HG03575 (cell line): ENCODE data around the gene JUP.

Experiments
- ATAC-seq: cut with Tn5 transposase; IDR thresholded peaks from one replicate; pipeline ENCODE4 v1.9.1; 2021; ENCODE audit not compliant: unreplicated experiment, insufficient number of reproducible peaks, low FRiP score; ENCODE audit errors: extremely low read depth

Gene JUP

DNA sequence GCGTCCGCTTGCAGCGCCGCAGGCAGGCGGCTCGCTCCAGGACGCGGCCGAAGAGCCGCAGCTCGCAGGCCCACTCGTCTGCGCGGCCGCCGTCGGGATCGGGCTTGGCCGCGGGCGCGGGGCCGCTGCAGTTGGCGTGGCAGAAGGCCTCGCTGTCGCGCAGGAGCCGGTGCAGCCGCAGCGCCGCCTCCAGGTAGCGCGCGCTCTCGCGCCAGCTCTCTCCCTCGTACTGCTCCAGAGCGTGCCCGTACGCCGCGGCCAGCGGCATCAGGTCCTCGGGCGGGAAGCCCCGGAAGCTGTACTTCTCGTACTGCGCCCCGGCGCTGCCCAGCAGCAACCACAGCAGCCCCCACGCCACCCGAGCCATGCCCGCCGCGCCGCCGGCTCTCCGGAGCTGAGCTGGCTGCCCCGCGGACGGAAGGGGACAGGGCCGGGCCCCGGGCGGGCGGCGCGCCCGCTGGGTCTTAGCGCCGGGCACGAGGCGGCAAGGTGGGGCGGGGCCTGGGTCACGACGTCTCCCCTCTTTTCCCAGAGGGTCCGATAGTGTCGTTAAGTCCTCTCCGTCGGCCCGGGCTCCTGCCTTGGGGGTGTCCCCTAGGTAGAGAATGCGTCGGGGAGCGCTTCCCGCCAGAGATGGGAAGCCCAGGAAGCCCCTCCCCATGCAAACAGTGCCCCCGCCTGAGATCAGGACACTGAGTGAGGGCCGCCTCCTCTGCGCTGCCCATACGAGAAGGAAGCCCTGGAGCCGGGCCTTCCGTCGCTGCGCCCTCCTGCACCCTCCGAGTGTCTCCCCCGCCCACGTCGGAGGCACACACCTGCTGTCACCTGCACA is 25.3 kb upstream of the JUP start, which contains the start of gene P3H4:
Gene P3H4 (minus strand): TSS at position 401 of the 832 bp plus-strand sequence. CDS start 34 bp downstream, at position 367.
- no peak for ATAC-seq

DNA sequence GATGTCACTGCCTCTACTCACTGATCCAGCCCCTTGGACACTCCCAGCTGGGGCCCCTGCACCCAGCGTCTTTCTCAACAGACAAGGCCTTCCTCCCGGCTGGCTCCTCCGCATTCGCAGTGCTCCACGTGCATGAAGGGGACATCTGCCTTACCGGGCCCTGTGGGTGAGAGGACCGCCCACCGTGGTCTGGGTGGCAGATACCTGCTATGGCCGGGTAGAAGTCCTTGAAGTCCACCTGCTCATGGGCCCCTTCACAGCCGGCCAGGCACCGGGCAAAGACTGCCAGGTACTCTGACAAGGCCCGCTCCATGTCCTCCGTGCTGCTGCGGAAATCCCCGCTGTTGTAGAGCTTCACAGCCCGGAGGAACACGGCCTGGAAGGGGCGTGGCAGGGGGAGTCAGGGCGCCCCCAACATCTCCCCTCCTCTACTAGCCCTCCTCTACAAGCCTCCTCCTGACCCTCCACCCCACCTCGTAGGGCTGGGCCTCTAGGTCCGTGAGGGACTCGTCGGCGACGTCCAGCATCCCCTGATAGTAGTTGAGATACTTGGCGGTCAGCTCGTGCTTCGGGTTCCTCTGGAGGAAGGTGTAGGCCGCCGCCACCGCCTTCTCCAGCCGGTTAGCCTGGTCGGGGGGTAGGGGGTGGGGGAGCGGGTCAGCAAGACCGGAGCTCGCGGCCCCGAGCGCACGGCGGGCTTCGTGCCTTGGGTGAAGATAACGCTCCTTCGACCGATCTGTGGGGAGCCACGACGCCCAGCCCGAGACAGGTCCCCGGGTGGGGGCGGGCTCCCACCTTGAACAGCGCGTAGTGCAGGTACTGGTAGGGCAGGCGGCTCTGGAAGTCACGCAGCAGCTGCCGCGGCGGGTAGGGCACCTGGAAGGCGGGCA is 24.4 kb upstream of the JUP start:
- no peak for ATAC-seq

GRCh38 chr17:41806685-41807445 is 20.4 kb upstream of the JUP start:
- no peak for ATAC-seq

DNA sequence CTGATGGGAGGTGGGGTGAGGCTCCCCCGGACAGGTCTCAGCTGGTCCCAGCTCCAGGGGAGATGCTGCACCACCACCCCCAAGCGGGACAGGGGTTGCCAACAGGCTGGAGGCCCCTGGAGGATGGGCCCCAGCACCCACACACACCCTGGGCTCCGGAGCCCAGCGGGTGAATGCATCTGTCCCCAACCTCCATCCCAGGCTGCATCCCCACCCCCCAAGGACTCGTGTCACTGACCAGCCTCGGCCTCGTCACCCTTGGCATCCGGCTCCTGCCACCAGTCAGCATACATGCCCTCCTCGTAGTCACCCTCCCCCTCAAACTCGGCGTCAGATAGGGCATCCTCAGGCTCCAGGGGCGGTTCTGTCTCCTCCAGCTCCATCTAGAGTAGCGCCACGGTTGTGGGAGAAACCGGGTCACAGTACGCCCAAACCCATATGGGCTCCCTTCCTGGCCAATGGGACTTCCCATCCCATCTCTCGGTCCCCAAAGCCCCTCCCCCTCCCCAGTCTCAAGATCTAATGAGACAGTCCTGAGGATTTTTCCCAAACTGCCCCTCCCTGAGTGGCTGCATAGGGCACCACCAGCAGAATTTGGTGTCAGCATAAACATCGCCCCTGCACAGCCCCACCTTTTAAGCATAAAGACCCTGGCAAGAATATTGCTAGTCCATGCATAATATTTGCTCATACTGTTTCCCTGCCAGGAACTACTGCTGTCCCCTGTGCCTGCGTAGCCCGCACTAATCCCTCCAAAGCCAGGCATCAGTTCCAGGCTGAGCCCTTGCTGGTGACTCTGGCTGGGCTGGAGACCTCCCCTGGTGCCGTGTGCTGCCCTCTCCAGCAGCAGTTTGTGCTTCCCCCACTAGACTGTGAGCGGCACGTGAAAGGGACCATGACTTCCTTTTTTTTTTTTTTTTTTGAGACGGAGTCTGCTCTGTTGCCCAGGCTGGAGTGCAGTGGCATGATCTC is 16.8 kb upstream of the JUP start:
- ATAC-seq = no peak

DNA sequence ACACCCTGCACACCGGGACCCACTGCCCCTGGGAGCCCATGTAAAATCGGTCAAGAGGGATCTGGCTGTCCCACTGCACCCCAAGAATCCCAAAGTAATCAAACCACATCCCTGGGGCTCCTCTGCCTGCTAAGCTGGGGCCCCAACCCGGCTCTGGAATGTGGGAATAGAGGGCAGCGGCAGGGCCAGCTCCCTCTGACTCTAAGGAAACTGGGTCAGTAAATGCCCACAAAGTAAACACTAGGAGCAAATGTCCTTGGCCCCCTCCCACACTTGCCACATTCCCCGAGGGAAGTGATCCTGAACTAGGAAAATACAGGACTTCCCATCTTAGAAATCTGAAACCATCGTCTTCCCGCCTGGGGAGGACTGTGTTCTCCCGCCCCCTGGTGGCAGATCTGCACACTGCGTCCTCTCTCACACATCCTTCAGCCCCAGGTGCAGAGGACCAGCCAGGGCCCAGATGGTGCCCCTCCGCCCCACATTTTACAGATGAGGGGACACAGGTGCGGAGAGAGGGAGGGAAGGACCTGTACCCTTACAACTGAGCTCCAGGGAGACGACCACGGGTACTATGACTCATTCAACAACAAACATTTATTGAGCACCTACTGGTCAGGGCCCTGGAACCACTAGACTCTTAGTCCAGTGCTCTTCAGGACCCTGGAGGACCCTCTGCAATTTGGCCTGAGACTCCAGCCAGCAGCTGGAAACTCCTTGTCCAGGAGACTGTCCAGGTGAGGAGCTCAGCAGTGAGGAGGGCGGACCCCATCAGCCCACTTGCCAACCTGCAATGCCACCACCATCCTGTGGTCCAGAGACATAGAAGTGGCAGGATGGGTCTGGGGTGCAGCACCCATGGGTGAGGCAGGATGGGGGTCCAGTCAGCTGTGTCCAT is 15.1 kb upstream of the JUP start:
- ATAC-seq = no peak

GRCh38 chr17:41800601-41801373 is 14.3 kb upstream of the JUP start:
- no peak for ATAC-seq

GRCh38 chr17:41799366-41799765 is 12.9 kb upstream of the JUP start:
- no peak for ATAC-seq

DNA sequence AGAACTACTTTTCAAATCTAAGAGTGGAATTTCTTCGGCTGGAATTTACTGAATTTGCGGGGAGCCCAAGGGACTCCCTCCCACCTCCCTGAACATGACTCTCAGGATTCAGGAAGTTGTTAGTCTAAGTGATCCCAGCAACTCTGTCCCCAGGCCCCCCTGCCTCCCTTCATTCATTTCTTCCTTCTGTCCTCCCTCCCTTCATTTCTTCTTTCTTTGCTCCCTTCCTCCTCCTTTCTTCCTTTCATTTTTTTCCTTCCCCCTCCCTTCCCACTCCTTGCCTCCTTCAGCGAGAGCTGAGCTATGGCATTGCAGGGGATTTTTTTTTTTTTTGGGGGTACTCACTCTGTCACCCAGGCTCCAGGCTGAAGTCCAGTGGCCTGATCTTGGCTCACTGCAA is 10.9 kb upstream of the JUP start:
- no peak for ATAC-seq

- no peak for ATAC-seq
These were observed 9.8 kb upstream of the JUP start for GRCh38 chr17:41796121-41796895.

DNA sequence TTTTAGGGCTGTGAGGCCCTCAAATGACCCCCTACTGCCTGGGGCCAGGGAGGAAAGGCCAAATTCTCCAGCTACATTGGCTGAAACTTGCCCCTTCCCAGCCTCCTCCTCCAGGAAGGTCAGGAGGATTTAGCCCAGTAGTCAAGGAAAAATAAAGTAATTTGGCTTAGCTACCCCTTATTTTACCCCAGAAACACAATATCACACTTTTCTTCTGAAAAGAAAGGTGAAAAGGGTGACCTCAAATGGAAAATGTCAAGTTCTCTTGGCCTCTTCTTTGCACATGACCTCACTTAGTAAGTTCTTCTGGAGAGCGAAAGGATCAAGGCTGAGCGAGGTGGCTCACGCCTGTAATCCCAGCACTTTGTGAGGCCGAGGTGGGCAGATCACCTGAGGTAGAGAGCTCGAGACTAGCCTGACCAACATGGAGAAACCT is 8.0 kb upstream of the JUP start:
- ATAC-seq = no peak

DNA sequence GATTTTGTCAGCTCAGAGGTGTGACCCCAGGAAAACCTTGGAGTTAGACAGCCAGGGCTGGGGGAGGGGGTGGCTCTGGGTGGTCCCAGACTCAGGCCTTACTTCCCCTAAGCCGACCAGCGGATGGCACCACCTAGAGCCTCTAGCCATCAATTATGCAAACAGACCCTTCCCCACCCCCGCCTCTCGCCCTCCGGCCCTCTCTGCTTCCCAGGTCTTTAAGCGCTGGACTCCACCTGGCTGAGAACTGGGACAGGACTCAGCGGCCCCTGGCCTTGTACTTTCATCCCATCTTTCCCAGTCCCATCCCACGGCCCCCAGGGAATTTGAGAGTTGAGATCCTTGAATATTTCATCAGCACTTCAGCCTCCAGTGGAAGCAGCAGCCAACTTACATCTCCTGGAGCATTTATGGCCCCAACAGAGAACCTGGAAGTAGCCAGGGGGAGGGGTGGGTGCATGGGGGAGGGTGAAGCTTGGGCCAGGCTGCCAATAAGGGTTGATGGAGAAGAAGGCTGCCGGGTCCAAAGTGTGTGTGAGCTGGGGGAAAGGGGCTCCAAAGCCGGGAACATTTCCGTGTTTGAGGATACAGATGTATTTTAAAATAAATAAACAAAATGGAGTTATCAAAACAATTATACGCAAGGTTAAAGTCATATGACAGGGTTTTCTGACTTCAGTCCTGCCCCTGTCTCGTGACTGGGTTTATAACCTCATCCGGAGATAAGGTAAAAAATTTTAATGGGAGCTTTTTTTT is 7.5 kb upstream of the JUP start:
- no peak for ATAC-seq

- no peak for ATAC-seq
These were observed 6.6 kb upstream of the JUP start for GRCh38 chr17:41792845-41793783.

DNA sequence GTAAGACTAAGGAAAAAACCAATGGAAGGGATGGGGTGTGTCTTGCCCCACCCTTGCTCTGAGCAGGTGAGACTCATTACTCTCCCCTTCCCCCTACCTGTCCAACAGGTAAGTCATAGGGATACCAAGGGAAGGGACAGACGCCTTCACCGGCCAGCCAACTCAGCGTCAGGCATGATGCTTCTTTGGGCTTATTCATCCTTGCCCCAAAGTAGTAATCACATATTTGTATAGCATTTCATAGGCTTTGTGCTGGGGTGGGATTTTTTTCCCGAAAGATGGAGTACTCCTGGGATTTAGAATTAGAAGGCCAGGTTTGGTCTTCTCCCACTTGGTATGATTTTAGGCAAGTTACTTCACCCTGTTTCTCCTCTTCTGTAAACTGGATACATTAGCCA is 509 bp upstream of the JUP start:
- ATAC-seq = no peak

DNA sequence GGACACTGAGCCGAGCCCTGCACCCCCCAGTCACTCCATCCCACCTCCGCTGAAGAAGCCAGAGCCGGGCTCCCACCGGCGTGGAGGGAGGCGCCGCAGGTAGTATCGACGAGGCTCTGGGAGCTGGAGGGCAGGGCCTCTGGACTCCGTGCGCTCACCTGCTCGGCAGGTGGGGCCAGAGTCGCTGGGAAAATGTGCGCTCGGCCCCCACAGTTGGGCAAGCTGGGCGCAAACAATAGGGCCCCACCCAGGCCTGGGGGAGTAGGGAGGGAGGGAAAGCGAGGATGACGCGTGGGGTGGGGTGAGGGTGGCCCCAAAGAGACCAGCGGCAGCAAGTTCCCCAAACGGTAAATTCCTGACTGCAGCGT is 668 bp downstream of the JUP start:
- no peak for ATAC-seq
